Measurements from ENCODE around the gene CDH23. TPM values are rescaled to one million over a fixed set of nuclear protein-coding genes. Genes with fewer than 3 reads are reported as not detected.

CDH23 gene
- total RNA-seq, 1 donor from 2014 or later, result 9.4 TPM

DNA sequence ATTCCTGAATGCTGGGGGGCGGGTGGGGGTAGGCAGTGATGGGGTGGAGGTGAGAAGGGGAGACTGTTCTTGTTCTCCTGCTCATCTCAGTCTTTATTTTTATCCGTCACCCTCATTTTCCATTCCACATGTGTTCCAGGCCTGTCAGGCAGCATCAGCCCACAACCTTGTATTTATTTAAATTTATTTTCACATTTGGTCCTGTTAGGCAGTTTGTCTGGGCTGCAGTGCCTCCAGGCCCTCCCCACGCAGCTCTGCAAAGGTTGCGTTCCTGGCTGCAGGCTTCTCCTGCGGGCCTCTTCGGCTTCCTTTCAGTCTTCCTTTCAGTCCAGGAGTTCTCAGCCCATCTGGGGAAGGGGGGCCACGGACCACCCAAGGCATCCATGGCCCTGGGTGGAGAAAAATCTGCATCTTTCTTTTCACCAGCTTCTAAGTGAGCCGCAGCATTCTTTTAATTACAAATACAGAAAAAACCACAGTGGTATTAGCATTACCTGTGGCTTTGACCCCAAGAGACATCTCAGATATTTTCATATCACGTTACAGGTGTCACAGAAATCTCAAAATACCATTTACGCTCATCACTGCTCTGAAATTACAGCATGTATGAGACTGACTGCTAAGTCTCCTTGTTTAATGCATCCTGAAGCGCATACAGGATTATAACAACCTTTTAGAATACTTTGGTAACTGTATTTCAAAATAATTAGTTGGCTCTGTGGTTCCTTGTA lies 228.9 kb downstream of the CDH23 start:
- Mint-ChIP-seq H3K9me3 (no peaks in the 10 kb centered on the region), H3K27ac (no peak overlapping the region), H3K4me3 (no peak overlapping the region), H3K4me1 (ENCODE audit: unreplicated experiment) (peaks cover 41% of the 10 kb centered on the region), H3K27me3 (peaks cover 30% of the 10 kb centered on the region), H3K36me3 (no peaks in the 10 kb centered on the region)
- DNase-seq (ENCODE audit: extremely low spot score, unreplicated experiment), result no peak
- TF ChIP-seq, protein P1, sequence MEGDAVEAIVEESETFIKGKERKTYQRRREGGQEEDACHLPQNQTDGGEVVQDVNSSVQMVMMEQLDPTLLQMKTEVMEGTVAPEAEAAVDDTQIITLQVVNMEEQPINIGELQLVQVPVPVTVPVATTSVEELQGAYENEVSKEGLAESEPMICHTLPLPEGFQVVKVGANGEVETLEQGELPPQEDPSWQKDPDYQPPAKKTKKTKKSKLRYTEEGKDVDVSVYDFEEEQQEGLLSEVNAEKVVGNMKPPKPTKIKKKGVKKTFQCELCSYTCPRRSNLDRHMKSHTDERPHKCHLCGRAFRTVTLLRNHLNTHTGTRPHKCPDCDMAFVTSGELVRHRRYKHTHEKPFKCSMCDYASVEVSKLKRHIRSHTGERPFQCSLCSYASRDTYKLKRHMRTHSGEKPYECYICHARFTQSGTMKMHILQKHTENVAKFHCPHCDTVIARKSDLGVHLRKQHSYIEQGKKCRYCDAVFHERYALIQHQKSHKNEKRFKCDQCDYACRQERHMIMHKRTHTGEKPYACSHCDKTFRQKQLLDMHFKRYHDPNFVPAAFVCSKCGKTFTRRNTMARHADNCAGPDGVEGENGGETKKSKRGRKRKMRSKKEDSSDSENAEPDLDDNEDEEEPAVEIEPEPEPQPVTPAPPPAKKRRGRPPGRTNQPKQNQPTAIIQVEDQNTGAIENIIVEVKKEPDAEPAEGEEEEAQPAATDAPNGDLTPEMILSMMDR (conservative IDR thresholded peaks at IDR 0.05), result no peak

DNA sequence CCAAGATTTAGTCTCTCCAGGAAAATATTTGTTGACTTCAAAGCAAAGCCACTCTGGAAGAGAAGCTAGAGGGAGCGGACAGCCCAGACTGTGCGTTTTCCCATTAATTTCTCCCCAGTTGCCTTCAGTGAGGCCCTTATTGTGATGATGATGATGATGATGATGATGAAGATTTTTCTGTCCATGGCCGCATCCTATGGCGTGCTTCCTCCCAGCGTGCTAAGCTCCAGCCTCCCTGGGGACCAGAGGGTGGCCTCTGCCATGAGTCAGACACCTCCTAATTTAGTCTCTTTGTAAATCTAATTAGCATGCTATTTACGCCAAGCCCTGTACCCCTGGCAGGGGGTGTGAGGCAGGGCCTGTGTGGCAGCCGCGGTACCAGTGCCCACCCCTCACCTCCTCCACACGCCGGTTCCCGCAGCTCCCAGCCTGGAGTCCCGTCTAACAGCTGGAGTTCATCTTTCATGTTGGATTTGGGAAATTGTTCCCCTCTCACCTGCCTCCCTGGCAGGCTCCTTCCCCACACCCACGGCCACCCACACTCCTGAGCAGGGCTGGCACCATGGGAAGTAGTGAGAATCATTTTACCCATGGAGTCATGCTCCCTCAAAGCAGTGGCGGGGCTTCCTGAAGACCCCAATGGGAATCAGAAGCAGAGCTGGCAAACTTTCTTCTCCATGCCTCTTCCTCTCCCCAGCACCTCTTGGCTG lies 230.7 kb downstream of the CDH23 start:
- Mint-ChIP-seq H3K36me3 (no peaks in the 10 kb centered on the region), H3K27ac (no peak overlapping the region), H3K27me3 (peaks cover 21% of the 10 kb centered on the region), H3K4me3 (no peak overlapping the region), H3K4me1 (ENCODE audit: unreplicated experiment) (peaks cover 38% of the 10 kb centered on the region), H3K9me3 (no peaks in the 10 kb centered on the region)
- TF ChIP-seq, protein P1 (conservative IDR thresholded peaks at IDR 0.05), result no peak
- DNase-seq (ENCODE audit: extremely low spot score, unreplicated experiment), result no peak

DNA sequence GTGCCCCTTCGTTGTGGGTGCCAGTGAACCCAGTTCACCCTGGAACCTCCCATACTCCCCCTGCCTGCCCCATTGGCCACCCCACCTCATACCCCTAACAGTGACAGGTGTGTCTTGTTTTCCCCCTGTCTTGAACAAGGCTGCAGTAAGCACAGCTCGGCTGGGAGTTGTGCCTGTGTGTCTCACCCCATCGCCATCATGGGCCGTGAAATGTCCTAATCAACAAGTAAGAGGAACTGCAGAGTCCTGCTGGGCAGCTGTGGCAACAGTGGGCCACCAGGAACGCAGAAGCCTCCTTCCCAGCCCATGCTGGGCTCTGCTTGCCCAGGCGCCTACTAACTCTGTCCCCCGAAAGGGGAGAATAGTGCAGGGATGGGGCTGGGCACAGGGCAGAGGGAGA lies 231.2 kb downstream of the CDH23 start:
- no peak for DNase-seq (ENCODE audit: extremely low spot score, unreplicated experiment)
- Mint-ChIP-seq H3K4me1 (ENCODE audit: unreplicated experiment) (peaks cover 35% of the 10 kb centered on the region), H3K27me3 (peaks cover 22% of the 10 kb centered on the region), H3K4me3 (no peak overlapping the region), H3K9me3 (no peaks in the 10 kb centered on the region), H3K27ac (no peak overlapping the region), H3K36me3 (no peaks in the 10 kb centered on the region)
- TF ChIP-seq, protein P1 (conservative IDR thresholded peaks at IDR 0.05), result no peak

DNA sequence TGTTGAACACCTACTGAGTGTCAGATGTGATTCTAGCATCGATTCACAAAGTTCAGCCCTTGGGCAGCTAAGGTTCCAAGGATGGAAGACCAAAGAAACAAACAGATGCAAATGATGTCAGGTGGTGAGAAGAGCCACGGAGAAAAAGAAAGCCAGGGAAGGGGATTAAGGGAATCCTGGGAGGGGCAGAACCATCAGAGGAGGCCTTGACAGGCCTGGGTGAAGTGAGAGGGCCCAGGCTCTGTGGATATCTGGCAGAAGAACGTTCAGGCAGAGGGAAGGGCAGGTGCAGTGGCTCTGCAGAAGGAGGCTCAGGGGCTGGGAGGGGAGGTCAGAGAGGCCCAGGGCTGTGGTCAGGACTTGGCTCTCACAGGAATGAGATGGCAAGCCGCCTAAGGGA lies 232.4 kb downstream of the CDH23 start:
- DNase-seq (ENCODE audit: extremely low spot score, unreplicated experiment), result no peak
- H3K27me3 Mint-ChIP-seq, result peaks cover 21% of the 10 kb centered on the region
- H3K4me3 Mint-ChIP-seq, result no peak overlapping the region
- H3K36me3 Mint-ChIP-seq, result no peaks in the 10 kb centered on the region
- H3K4me1 Mint-ChIP-seq (ENCODE audit: unreplicated experiment), result peaks cover 32% of the 10 kb centered on the region
- no peaks in the 10 kb centered on the region for H3K9me3 Mint-ChIP-seq
- TF ChIP-seq, protein P1 (conservative IDR thresholded peaks at IDR 0.05), result no peak
- no peak overlapping the region for H3K27ac Mint-ChIP-seq

DNA sequence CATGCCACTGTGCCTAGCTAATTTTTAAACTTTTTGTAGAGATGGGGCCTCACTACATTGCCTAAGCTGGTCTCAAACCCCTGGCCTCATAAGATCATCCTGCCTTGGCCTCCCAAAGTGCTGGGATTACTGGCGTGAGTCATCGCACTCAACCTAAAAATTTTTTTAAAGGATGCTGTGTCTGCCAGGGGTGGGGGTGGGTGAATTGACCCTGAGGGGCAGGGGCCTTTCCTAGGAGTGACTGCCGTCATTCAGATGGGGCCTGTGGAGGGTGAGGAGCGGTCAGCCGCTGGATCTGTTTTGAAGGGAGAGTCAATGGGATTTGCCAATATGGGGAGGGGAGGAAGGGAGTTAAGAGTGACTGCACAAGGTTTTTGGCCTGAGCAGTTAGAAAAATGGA lies 233.4 kb downstream of the CDH23 start:
- Mint-ChIP-seq H3K9me3 (no peaks in the 10 kb centered on the region), H3K36me3 (no peaks in the 10 kb centered on the region), H3K4me3 (no peak overlapping the region), H3K4me1 (ENCODE audit: unreplicated experiment) (peaks cover 39% of the 10 kb centered on the region), H3K27ac (no peak overlapping the region), H3K27me3 (peaks cover 29% of the 10 kb centered on the region)
- DNase-seq (ENCODE audit: extremely low spot score, unreplicated experiment), result no peak
- TF ChIP-seq, protein P1 (conservative IDR thresholded peaks at IDR 0.05), result no peak
